ENCODE results near the gene MYBBP1A. TPM values are rescaled to one million over a fixed set of nuclear protein-coding genes. Genes with fewer than 3 reads are reported as not detected.
A peak's percentile ranks its signal among the peaks of the same experiment; 100 is the strongest.

Gene MYBBP1A
- total RNA-seq, 1 experiment from 2014 or later, result 163 TPM

DNA sequence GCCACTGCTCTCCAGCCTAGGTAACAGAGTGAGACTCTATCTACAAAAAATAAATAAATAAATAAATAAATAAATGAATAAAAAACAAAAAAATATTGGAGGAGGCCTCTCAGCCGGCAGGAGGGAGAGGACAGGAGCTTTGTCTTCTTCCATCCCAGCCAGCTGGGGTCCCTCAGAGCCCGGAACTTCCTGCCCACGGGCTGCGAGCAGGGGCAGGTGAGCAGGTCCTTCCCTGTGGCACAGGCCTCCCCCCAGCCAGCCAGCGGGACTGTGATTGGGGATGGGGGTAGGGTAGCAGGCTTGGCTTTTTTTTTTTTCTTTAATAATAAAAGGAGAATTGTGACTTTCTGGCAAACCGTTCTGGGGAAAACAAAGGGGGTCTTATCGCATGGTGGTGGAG lies 39.2 kb upstream of the MYBBP1A start:
- POLR2A ChIA-PET, result no interaction called here
- no peak overlapping the region for H3K27ac Mint-ChIP-seq

DNA sequence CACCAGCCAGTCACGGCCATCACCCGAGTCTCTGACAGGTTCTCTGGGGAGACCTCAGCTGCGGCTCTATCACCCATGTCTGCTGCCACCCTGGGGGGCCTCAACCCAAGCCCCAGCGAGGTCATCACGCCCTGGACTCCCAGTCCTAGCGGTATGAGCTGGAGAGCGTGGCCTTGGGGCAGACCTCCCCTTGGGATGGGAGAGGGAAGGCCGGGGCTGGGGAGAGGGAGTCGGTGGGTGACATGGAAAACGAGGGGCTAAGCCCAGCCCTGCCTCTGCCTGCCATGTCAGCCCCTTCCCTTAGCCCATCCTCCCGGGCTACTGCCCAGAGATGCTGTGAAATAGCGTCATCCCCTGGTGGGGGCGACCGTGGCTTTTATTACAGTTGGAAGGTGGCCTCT lies 37.8 kb upstream of the MYBBP1A start:
- Mint-ChIP-seq H3K9me3 (no peaks in the 10 kb centered on the region), H3K4me1 (peaks cover 11% of the 10 kb centered on the region), H3K4me3 (no peak overlapping the region), H3K27me3 (ENCODE audit: low read depth) (no peaks in the 10 kb centered on the region), H3K36me3 (no peaks in the 10 kb centered on the region), H3K27ac (no peak overlapping the region)
- CTCF ChIA-PET, result no interaction called here
- no peak for DNase-seq (ENCODE audit: low spot score)
- POLR2A ChIA-PET, result no interaction called here
- TF ChIP-seq, protein P1, sequence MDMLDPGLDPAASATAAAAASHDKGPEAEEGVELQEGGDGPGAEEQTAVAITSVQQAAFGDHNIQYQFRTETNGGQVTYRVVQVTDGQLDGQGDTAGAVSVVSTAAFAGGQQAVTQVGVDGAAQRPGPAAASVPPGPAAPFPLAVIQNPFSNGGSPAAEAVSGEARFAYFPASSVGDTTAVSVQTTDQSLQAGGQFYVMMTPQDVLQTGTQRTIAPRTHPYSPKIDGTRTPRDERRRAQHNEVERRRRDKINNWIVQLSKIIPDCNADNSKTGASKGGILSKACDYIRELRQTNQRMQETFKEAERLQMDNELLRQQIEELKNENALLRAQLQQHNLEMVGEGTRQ (CRISPR knock-in tag; IDR thresholded peaks at IDR 0.05), result no peak
- TF ChIP-seq, protein P2, sequence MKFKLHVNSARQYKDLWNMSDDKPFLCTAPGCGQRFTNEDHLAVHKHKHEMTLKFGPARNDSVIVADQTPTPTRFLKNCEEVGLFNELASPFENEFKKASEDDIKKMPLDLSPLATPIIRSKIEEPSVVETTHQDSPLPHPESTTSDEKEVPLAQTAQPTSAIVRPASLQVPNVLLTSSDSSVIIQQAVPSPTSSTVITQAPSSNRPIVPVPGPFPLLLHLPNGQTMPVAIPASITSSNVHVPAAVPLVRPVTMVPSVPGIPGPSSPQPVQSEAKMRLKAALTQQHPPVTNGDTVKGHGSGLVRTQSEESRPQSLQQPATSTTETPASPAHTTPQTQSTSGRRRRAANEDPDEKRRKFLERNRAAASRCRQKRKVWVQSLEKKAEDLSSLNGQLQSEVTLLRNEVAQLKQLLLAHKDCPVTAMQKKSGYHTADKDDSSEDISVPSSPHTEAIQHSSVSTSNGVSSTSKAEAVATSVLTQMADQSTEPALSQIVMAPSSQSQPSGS (CRISPR knock-in tag; IDR thresholded peaks at IDR 0.05; ENCODE audit: borderline replicate concordance, low read depth), result no peak
- no peak for TF ChIP-seq TEAD1 (CRISPR knock-in tag; IDR thresholded peaks at IDR 0.05)
- no peak for ATAC-seq

More for the DNA sequence above, 39.2 kb upstream of the MYBBP1A start:
- Mint-ChIP-seq H3K4me3 (no peak overlapping the region), H3K36me3 (no peaks in the 10 kb centered on the region), H3K9me3 (no peaks in the 10 kb centered on the region), H3K27me3 (ENCODE audit: low read depth) (no peaks in the 10 kb centered on the region), H3K4me1 (peaks cover 18% of the 10 kb centered on the region)
- CTCF ChIA-PET, result interaction anchor here (0.5 to 2.4 kb wide), 20 partner anchors 8 to 1459 kb away, joined by 3 to 23 read pairs (median 5); partner anchors contain the start of genes ARRB2, GGT6, SMTNL2 and SPNS2
- TF ChIP-seq NR3C1 (CRISPR knock-in tag; conservative IDR thresholded peaks at IDR 0.05; ENCODE audit: low read depth) (no peak), FOXK1 (CRISPR knock-in tag; IDR thresholded peaks at IDR 0.05) (no peak)
- ATAC-seq (no peak), DNase-seq (ENCODE audit: low spot score) (no peak)

DNA sequence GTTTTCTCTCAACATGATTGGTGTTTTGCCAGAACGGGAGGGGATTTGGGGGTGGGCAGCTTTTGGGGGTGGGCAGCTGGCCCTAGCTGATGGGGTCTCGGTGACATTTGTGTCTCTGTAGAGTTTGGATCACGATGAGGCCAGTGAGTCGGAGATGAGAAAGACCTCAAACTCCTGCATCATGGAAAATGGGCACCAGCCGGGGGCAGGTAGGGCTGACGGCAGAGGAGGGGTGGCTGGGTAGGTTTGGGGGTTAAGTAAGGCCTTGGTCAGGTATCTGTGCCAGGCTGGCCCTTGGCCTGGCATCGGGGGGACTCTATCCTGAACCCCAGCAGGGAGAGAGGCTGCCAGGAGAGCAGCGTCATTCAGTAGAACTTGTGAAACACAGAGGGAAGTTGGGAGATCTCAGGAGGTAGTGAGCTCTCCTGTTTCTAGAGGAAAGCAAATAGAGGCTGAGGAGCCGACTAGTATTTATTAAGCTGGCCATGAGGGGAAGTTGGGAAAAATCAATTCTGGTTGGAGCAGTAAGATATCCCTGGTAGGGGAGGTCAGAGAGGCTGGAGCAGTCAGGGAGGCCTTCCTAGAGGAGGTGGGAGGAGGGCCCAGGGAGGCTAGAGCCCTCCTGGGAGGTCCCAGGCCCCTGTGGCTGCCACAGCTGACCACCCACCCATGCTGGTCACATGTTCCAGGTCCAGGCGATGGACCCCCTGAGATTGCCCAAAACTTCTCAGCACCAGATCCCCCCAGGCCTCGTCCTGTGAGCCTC lies 37.2 kb upstream of the MYBBP1A start:
- H3K4me1 Mint-ChIP-seq, result peaks cover 11% of the 10 kb centered on the region
- H3K27me3 Mint-ChIP-seq (ENCODE audit: low read depth), result no peaks in the 10 kb centered on the region
- H3K9me3 Mint-ChIP-seq, result no peaks in the 10 kb centered on the region
- DNase-seq (ENCODE audit: low spot score), result no peak
- TF ChIP-seq ZNF671 (CRISPR knock-in tag; IDR thresholded peaks at IDR 0.05) (no peak), IRF2 (CRISPR knock-in tag; IDR thresholded peaks at IDR 0.05; ENCODE audit: borderline replicate concordance, low read depth) (no peak), RORB (CRISPR knock-in tag; IDR thresholded peaks at IDR 0.05) (no peak)
- TF ChIP-seq, protein P3, sequence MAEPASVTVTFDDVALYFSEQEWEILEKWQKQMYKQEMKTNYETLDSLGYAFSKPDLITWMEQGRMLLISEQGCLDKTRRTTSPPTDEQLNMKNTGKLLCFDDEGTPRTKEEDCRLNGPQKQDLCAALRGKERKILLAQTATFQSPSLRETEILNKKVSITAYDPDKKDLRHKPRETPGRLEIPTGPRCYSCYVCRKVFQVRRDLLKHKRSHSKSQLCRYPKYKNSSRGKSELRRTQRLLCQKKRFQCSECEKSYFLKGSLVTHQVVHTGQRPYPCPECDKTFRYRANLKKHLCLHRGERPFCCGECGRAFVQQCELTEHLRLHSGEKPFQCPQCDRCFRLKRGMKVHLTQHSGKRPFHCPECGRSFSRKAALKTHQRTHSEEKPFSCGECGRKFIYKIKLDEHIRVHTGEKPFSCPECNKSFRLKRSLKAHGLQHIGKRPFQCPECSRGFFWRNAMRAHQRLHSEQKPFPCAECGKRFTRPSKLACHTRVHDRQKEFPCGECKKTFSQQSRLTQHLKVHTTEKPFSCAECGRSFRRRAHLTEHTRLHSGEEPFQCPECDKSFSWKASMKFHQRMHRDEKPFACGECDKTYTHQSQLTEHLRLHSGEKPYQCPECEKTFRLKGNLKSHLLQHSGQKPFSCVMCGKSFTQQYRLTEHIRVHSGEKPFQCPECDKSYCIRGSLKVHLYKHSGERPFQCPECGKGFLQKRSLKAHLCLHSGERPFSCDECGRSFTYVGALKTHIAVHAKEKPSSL (CRISPR knock-in tag; conservative IDR thresholded peaks at IDR 0.05), result no peak
- TF ChIP-seq, protein P4, sequence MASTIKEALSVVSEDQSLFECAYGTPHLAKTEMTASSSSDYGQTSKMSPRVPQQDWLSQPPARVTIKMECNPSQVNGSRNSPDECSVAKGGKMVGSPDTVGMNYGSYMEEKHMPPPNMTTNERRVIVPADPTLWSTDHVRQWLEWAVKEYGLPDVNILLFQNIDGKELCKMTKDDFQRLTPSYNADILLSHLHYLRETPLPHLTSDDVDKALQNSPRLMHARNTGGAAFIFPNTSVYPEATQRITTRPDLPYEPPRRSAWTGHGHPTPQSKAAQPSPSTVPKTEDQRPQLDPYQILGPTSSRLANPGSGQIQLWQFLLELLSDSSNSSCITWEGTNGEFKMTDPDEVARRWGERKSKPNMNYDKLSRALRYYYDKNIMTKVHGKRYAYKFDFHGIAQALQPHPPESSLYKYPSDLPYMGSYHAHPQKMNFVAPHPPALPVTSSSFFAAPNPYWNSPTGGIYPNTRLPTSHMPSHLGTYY (CRISPR knock-in tag; IDR thresholded peaks at IDR 0.05), result no peak
- TF ChIP-seq, protein P5, sequence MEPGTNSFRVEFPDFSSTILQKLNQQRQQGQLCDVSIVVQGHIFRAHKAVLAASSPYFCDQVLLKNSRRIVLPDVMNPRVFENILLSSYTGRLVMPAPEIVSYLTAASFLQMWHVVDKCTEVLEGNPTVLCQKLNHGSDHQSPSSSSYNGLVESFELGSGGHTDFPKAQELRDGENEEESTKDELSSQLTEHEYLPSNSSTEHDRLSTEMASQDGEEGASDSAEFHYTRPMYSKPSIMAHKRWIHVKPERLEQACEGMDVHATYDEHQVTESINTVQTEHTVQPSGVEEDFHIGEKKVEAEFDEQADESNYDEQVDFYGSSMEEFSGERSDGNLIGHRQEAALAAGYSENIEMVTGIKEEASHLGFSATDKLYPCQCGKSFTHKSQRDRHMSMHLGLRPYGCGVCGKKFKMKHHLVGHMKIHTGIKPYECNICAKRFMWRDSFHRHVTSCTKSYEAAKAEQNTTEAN (CRISPR knock-in tag; IDR thresholded peaks at IDR 0.05), result no peak
- TF ChIP-seq, protein P6, sequence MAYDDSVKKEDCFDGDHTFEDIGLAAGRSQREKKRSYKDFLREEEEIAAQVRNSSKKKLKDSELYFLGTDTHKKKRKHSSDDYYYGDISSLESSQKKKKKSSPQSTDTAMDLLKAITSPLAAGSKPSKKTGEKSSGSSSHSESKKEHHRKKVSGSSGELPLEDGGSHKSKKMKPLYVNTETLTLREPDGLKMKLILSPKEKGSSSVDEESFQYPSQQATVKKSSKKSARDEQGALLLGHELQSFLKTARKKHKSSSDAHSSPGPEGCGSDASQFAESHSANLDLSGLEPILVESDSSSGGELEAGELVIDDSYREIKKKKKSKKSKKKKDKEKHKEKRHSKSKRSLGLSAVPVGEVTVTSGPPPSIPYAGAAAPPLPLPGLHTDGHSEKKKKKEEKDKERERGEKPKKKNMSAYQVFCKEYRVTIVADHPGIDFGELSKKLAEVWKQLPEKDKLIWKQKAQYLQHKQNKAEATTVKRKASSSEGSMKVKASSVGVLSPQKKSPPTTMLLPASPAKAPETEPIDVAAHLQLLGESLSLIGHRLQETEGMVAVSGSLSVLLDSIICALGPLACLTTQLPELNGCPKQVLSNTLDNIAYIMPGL (CRISPR knock-in tag; IDR thresholded peaks at IDR 0.05), result no peak
- POLR2A ChIA-PET, result no interaction called here
- ATAC-seq, result no peak
- no peaks in the 10 kb centered on the region for H3K36me3 Mint-ChIP-seq
- no peak overlapping the region for H3K4me3 Mint-ChIP-seq
- CTCF ChIA-PET, result interaction anchor here (0.7 kb wide), 1 partner anchor 30 kb away, joined by 4 read pairs; no protein-coding TSS in a partner anchor
- peak overlapping the region; percentile 32; the same call in 1 of the 2 replicates for H3K27ac Mint-ChIP-seq
